Keratinocyte (primary cell): Measurements from ENCODE around the gene GLIS2.

Source experiments
- CTCF ChIP-seq, 3 experiments: IDR thresholded peaks in 1 of 3; conservative IDR thresholded peaks in 1 of 3; optimal IDR thresholded peaks in 1 of 3; 2 replicates in 2 of 3; 3 replicates in 1 of 3; pipeline versions ENCODE3 to v1.5.1; 2011; ENCODE audit warnings: low read length in 3 of 3, mild to moderate bottlenecking in 3 of 3, moderate library complexity in 2 of 3, control low read depth in 1 of 3, inconsistent platforms in 1 of 3; ENCODE audit not compliant: insufficient read depth in 2 of 3; ENCODE audit errors: extremely low read depth in 1 of 3
- EZH2 ChIP-seq: IDR thresholded peaks from one replicate; pipeline ENCODE4 v1.6.1; 2012; ENCODE audit warnings: inconsistent platforms, mild to moderate bottlenecking, low read length, moderate library complexity

- TF ChIP-seq CTCF (optimal IDR thresholded peaks at IDR 0.05 in 1 of 3, IDR thresholded peaks at IDR 0.05 in 1 of 3, conservative IDR thresholded peaks at IDR 0.05 in 1 of 3; ENCODE audit: extremely low read depth in 1 of 3, insufficient read depth in 2 of 3, low read length in 3 of 3) = no peak
- no peak for TF ChIP-seq EZH2
These were observed 31.9 kb upstream of the GLIS2 start for GRCh38 chr16:4283939-4284338.
